ENCODE results near the gene DDX6. TPM values are rescaled to one million over a fixed set of nuclear protein-coding genes. Genes with fewer than 3 reads are reported as not detected.
"Not testable (repeated sequence)": the region's sequence is repeated elsewhere in the genome, so short reads cannot be mapped to it uniquely, and the experiment has no call there.

DDX6 gene, protein sequence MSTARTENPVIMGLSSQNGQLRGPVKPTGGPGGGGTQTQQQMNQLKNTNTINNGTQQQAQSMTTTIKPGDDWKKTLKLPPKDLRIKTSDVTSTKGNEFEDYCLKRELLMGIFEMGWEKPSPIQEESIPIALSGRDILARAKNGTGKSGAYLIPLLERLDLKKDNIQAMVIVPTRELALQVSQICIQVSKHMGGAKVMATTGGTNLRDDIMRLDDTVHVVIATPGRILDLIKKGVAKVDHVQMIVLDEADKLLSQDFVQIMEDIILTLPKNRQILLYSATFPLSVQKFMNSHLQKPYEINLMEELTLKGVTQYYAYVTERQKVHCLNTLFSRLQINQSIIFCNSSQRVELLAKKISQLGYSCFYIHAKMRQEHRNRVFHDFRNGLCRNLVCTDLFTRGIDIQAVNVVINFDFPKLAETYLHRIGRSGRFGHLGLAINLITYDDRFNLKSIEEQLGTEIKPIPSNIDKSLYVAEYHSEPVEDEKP
- 100 to 1,000 TPM; 145 to 214 TPM for total RNA-seq

DNA sequence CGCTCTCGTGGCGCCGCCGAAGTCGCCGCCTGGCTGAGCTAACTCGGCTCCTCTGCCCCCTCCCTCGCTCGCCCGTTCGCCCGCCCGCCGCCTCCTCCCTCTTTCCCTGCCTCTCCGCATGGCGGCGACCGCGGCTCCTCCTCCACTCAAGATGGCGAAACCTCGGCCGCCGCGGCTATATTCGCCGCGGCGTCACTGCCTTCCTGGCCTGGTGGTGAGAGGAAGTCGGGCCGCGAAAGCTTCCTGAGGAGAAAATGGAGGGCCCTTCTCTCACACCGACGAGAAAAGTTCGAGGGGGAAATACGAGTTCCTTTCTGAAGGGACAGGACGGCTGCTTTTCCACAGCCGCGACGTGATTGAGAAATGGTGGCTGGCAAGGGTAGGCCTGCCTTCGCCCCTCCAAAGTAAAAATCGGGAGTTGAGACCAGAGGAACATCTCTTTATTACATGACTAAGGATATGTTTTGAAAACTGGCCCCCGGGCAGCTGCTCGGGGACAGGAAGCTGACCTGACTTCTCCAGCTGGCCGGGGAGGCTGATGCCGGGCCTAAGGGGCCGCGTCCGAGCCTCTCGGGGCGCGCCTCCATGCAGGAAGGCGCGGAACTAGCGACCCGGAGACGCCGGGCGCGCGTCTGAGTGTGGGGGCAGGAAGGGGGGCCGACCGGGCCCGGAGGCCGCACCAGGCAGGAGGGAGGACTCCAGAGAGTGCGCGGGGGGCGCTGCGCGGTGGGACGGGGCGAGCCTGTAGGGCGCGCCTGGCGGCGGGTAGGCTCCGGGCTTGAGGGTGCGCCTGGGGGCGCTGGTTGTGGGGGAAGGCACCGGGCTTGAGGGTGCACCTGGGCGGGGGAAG lies at the start of gene DDX6:
Gene DDX6, minus strand, starts transcription at position 54 of the 850 bp plus-strand sequence. CDS start 4,913 bp downstream, outside the sequence.
- Mint-ChIP-seq H3K27me3 (no peaks in the 10 kb centered on the region), H3K9me3 (no peaks in the 10 kb centered on the region), H3K27ac (peak within 1 kb of the TSS; percentile 96 to 100), H3K4me3 (peak within 1 kb of the TSS; percentile 99), H3K4me1 (ENCODE audit: low read depth in 2 of 2) (peaks cover 28 to 29% of the 10 kb centered on the region in 2 donors), H3K36me3 (peaks cover 14% of the 10 kb centered on the region)
- DNase-seq (ENCODE audit: low spot score) (peak; percentile 93), ATAC-seq (peak; percentile 78 to 89)

DNA sequence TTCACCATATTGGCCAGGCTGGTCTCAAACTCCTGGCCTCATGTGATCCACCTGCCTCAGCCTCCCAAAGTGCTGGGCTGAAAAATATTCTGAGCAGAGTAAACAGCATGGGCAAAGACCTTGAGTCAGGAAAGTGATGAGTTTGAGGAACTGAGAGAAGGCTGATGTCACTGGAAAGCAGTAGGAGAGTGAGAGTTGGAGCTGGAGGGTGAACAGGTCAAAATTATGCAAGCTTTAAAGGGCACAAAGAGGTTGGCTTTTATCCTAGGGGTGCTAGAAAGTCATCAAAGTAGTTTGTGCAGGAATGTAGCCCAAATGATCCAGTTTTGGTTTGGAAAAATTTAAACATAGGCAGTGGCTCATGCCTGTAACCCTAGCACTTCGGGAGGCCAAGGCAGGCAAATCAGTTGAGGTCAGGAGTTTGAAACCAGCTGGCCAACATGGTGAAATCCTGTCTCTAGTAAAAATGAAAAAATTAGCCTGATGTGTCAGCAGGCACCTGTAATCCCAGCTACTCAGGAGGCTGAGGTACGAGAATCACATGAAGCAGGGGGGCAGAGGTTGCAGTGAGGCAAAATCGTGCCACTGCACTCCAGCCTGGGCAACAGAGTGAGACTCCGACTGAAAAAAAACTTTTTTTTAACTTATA lies 48.1 kb upstream of the DDX6 start:
- Mint-ChIP-seq H3K27ac (peak overlapping the region in 1 of 2 donors; percentile 40), H3K4me1 (ENCODE audit: low read depth in 2 of 2) (peaks cover 40 to 47% of the 10 kb centered on the region in 2 donors), H3K4me3 (peak overlapping the region; percentile 19), H3K36me3 (no peaks in the 10 kb centered on the region), H3K27me3 (no peaks in the 10 kb centered on the region), H3K9me3 (no peaks in the 10 kb centered on the region)
- ATAC-seq: no peak
- DNase-seq (ENCODE audit: low spot score): no peak

DNA sequence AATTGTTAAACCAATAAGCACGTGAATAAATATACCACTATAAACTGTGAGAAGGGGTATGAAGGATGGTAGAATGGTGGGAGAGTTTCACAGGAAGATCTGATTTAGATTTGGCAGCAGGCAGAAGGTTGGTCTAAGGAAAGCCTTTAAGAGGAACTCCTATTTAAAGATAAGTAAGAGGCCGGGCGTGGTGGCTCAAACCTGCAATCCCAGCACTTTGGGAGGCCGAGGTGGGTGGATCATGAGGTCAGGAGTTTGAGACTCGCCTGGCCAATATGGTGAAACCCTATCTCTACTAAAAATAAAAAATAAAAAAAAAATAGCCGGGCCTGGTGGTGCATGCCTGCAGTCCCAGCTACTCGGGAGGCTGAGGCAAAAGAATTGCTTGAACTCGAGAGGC lies 46.9 kb upstream of the DDX6 start:
- Mint-ChIP-seq H3K27me3 (no peaks in the 10 kb centered on the region), H3K4me1 (ENCODE audit: low read depth in 2 of 2) (peaks cover 42 to 49% of the 10 kb centered on the region in 2 donors), H3K36me3 (no peaks in the 10 kb centered on the region), H3K27ac (peak overlapping the region in 1 of 2 donors; percentile 22), H3K4me3 (no peak overlapping the region), H3K9me3 (no peaks in the 10 kb centered on the region)
- DNase-seq (ENCODE audit: low spot score): no peak
- ATAC-seq: no peak

- Mint-ChIP-seq H3K4me1 (ENCODE audit: low read depth in 2 of 2) (peaks cover 23 to 29% of the 10 kb centered on the region in 2 donors), H3K9me3 (no peaks in the 10 kb centered on the region), H3K4me3 (peak overlapping the region; percentile 74), H3K36me3 (no peaks in the 10 kb centered on the region), H3K27ac (peak overlapping the region; percentile 72 to 97), H3K27me3 (no peaks in the 10 kb centered on the region)
- peak; percentile 66 for DNase-seq (ENCODE audit: low spot score)
- ATAC-seq: peak; percentile 75 to 92
Observed at GRCh38 chr11:118834427-118835028, 43.6 kb upstream of the DDX6 start.

- no peak for DNase-seq (ENCODE audit: low spot score)
- Mint-ChIP-seq H3K36me3 (no peaks in the 10 kb centered on the region), H3K27ac (peak overlapping the region in 1 of 2 donors; percentile 63), H3K9me3 (no peaks in the 10 kb centered on the region), H3K27me3 (no peaks in the 10 kb centered on the region), H3K4me3 (no peak overlapping the region), H3K4me1 (ENCODE audit: low read depth in 2 of 2) (no peaks in the 10 kb centered on the region)
- ATAC-seq: no peak
Observed at GRCh38 chr11:118827118-118827517, 36.2 kb upstream of the DDX6 start.

DNA sequence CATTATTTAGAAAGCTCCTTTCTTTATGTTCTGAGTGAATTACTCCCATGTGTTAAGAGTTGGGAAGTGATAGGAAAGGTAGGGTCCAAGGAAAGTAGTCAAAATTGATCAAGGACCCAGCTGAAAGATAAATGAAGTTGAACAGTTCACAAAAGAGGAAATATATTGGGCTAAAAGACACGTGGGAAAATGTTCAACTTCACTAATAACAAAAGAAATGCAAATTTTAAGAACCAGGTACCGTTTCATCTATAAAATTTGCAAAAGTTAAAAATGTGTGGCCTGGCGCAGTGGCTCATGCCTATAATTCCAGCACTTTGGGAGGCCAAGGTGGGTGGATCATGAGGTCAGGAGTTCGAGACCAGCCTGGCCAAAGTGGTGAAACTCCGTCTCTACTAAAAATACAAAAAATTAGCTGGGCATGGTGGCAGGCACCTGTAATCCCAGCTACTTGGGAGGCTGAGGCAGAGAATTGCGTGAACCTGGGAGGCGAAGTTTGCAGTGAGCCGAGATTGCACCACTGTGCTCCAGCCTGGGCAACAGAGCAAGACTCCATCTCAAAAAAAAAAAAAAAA lies 32.1 kb upstream of the DDX6 start:
- not testable (repeated sequence) for DNase-seq (ENCODE audit: low spot score); H3K4me1 Mint-ChIP-seq (ENCODE audit: low read depth in 2 of 2); H3K27me3 Mint-ChIP-seq; H3K4me3 Mint-ChIP-seq; H3K36me3 Mint-ChIP-seq; H3K27ac Mint-ChIP-seq; H3K9me3 Mint-ChIP-seq; ATAC-seq

DNA sequence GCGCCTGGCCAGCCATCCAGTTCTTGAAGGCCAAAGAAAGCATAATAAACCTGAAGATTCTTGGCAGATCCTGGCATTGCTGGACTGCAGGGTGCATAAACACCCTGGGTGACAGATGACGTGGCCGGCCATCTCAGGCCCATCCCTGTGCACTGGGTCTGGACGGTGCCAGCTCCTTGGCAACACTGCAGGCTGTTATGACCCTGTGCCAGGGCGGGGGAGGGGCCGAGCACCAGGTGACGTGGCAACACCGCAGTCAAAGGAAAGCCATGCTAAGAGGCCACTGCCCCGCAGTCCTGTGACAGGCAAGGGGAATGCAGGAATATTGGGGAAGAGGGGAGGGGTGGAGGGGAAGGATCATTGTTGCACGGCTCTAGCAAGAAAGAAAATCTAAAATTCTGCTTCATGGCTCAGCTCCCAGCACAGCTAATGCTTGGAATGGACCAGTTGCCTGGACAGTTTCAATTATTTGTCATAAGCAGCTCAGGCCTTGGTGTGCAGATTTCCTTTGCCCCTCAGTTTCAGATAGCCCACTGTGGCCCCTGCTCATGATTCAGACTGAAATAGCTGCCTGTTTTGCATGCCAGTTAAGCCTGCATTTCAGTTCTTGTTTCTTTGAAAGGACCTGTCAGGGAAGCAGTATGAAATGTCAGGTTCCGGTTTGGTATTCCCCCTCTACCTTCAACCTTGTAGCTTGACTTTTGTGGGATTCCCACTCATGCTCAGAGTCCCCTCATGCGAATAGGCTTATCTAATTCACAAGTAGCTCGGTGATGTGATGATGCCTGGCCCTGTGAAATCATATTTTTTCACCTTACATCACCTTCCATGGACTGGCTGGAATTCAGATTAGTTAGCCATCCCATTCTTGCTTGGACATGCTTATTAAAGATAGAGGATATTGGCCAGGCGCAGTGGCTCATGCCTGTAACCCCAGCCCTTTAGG lies 29.7 kb upstream of the DDX6 start:
- H3K27me3 Mint-ChIP-seq: no peaks in the 10 kb centered on the region
- peak overlapping the region; percentile 45 for H3K4me3 Mint-ChIP-seq
- no peaks in the 10 kb centered on the region for H3K36me3 Mint-ChIP-seq
- DNase-seq (ENCODE audit: low spot score) (no peak), ATAC-seq (peak; percentile 77 to 78)
- H3K9me3 Mint-ChIP-seq: no peaks in the 10 kb centered on the region
- peak overlapping the region; percentile 58 to 66 for H3K27ac Mint-ChIP-seq
- H3K4me1 Mint-ChIP-seq (ENCODE audit: low read depth in 2 of 2): peaks cover 0 to 5% of the 10 kb centered on the region in 2 donors

- H3K9me3 Mint-ChIP-seq; H3K4me1 Mint-ChIP-seq (ENCODE audit: low read depth in 2 of 2); H3K27me3 Mint-ChIP-seq; H3K27ac Mint-ChIP-seq; ATAC-seq; H3K36me3 Mint-ChIP-seq; DNase-seq (ENCODE audit: low spot score): not testable (repeated sequence)
- peak overlapping the region; percentile 45 for H3K4me3 Mint-ChIP-seq
Observed at GRCh38 chr11:118820025-118820379, 29.0 kb upstream of the DDX6 start.

DNA sequence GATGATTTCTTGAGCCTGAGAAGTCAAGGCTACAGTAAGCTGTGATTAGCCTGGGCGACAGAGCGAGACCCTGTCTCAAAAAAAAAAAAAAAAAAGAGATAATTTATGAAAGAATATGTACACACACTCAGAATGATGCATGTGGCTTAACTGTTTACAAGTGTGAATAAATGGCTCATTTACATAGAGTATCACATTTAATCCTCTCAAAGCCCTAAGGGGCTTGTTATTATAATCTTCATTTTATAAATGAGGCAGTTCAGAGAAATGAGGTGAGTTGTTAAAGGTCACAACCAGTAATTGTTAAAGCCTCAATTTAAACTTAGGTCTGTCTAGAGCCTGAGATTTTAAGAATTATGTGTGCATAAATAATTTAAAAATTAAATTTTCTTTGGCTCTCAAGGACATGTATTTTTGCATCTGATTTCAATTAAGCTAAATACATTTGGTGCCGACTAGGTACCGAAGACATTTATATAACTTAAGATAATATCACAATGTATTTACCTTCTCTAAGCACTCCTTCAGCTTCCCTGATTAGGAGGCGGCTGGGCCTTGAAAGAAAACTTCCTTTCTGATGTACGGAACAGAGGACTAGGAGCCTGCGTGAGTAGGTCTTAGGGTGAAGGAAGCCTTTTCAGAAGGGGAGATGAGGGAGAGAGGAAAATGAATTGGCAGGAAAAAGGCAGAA lies 28.5 kb upstream of the DDX6 start:
- Mint-ChIP-seq H3K27ac (no peak overlapping the region), H3K36me3 (no peaks in the 10 kb centered on the region), H3K27me3 (no peaks in the 10 kb centered on the region), H3K4me3 (no peak overlapping the region), H3K9me3 (no peaks in the 10 kb centered on the region), H3K4me1 (ENCODE audit: low read depth in 2 of 2) (peaks cover 0 to 5% of the 10 kb centered on the region in 2 donors)
- DNase-seq (ENCODE audit: low spot score): no peak
- no peak for ATAC-seq

DNA sequence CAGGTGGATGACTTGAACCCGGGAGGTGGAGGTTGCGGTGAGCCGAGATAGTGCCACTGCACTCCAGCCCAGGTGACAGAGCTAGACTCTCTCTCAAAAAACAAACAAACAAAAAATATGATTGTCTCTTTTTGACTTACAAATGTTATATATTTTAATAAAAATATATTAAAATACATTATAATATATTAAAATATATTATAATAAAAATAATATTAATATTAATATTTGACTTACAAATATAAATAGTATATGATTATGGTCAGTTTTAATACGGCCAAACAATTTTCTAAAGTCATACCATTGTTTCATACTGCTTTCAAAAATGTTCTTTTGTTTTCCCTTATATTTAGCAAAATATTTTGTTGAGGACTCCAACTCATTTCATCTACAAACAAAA lies 27.2 kb upstream of the DDX6 start:
- Mint-ChIP-seq H3K4me3 (no peak overlapping the region), H3K4me1 (ENCODE audit: low read depth in 2 of 2) (peaks cover 0 to 5% of the 10 kb centered on the region in 2 donors), H3K27me3 (no peaks in the 10 kb centered on the region), H3K9me3 (no peaks in the 10 kb centered on the region), H3K27ac (no peak overlapping the region), H3K36me3 (no peaks in the 10 kb centered on the region)
- DNase-seq (ENCODE audit: low spot score): no peak
- ATAC-seq: no peak

DNA sequence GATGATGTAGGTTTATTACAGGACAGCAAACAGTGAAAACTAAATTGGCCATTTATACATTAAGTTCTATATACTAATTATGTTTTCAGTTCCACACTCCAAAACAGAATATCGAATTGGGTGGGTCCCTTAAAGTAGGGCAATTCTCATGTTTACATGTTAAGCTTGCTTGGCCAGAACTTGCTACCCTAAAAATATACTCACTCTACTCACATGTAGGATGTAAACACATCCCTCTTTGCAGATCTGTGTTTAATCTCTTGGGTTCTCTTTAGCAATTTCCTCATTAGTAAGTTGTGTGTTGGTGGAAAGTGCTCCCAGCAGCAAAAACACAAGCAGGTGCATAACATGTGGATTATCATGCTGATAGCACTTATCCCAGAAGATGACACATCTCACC lies 22.6 kb upstream of the DDX6 start:
- Mint-ChIP-seq H3K36me3 (no peaks in the 10 kb centered on the region), H3K4me3 (no peak overlapping the region), H3K27me3 (no peaks in the 10 kb centered on the region), H3K9me3 (no peaks in the 10 kb centered on the region), H3K27ac (no peak overlapping the region), H3K4me1 (ENCODE audit: low read depth in 2 of 2) (no peaks in the 10 kb centered on the region)
- DNase-seq (ENCODE audit: low spot score) (no peak), ATAC-seq (no peak)

DNA sequence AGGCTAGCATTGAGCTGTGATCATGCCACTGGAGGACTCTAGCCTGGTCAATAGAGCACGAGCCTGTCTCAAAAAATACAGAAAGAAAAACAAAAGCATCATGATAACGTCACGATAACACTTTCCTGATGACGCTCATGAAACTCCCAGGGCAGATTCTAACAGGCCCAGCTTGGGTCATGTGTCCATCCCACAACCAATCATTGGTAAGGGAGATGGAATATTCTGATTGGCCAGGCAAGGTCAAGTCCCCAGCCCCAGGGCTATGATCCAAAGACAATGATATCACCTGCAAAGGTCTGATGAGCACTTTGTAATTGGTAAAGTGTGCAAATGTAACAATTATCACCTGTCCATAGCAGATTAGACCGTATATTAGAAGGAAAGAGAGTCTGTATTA lies 21.5 kb upstream of the DDX6 start:
- no peaks in the 10 kb centered on the region for H3K36me3 Mint-ChIP-seq
- no peaks in the 10 kb centered on the region for H3K9me3 Mint-ChIP-seq
- peaks cover 0 to 4% of the 10 kb centered on the region in 2 donors for H3K4me1 Mint-ChIP-seq (ENCODE audit: low read depth in 2 of 2)
- H3K27ac Mint-ChIP-seq: peak overlapping the region in 1 of 2 donors; percentile 54
- H3K4me3 Mint-ChIP-seq: no peak overlapping the region
- DNase-seq (ENCODE audit: low spot score) (no peak), ATAC-seq (no peak)
- H3K27me3 Mint-ChIP-seq: no peaks in the 10 kb centered on the region
